B cell (primary cell): ENCODE measurements around the gene DEGS1. TPM values are rescaled to one million over a fixed set of nuclear protein-coding genes. Genes with fewer than 3 reads are reported as not detected.
"Not testable (repeated sequence)": the region's sequence is repeated elsewhere in the genome, so short reads cannot be mapped to it uniquely, and the experiment has no call there.

ENCODE experiments used
- ATAC-seq: fragments of 200-7000 bp; cut with Tn5 transposase; one replicate; pipeline ENCODE4 v1.10.0; 2021; ENCODE audit warnings: low read depth, mild to moderate bottlenecking, moderate number of reproducible peaks, moderate library complexity
- CTCF ChIA-PET: fragments of 350-600 bp; sonication (Branson Sonifier 250); formaldehyde crosslinking; loops from one replicate; lab custom pipeline; 2021; ENCODE audit warnings: antibody characterized with exemption, inconsistent platforms; lab: Charles Lee
- POLR2A ChIA-PET: fragments of 350-600 bp; sonication (Branson Sonifier 250); formaldehyde crosslinking; loops from one replicate; lab custom pipeline; 2021; ENCODE audit warnings: antibody characterized with exemption; lab: Charles Lee
- DNase-seq: peaks from one replicate; pipeline ENCODE4 v3.0.0; 2013
- H2AFZ ChIP-seq: 2 replicates; pipeline ENCODE4 v1.6.1; 2012; ENCODE audit warnings: mild to moderate bottlenecking, low read depth, low read length; ENCODE audit not compliant: insufficient read depth, poor library complexity, severe bottlenecking
- H3K27ac ChIP-seq, 2 donors: 1 replicate in 1 of 2; 2 replicates in 1 of 2; pipeline ENCODE4 v1.5.1; 2012 to 2013; ENCODE audit warnings: low read length in 2 of 2, mild to moderate bottlenecking in 2 of 2, moderate library complexity in 1 of 2
- H3K27me3 ChIP-seq, 4 experiments: fragments of 200-600 bp in 1 of 4; sonication (generic) in 1 of 4; replicated peaks in 1 of 4; 1 replicate in 2 of 4; 2 replicates in 2 of 4; pipeline versions ENCODE4 v1.6.1 to v1.7.0; 2013 to 2016; ENCODE audit warnings: low read length in 3 of 4, mild to moderate bottlenecking in 2 of 4, mixed read lengths in 1 of 4, moderate library complexity in 1 of 4; ENCODE audit not compliant: insufficient read depth in 4 of 4, control insufficient read depth in 3 of 4; ENCODE audit errors: control extremely low read depth in 1 of 4
- H3K36me3 ChIP-seq, 2 experiments: replicated peaks in 1 of 2; 1 replicate in 1 of 2; 2 replicates in 1 of 2; pipeline versions ENCODE4 v1.6.1 to v1.7.1; 2013; ENCODE audit warnings: low read length in 1 of 2; ENCODE audit not compliant: insufficient read depth in 2 of 2, control insufficient read depth in 1 of 2; ENCODE audit errors: control extremely low read depth in 1 of 2, extremely low read depth in 1 of 2
- H3K4me1 ChIP-seq, 2 donors: fragments of 200-600 bp in 1 of 2; sonication (generic) in 1 of 2; 1 replicate in 1 of 2; 2 replicates in 1 of 2; pipeline versions ENCODE4 v1.5.1 to v1.6.1; 2013 to 2017; ENCODE audit warnings: low read length in 2 of 2; ENCODE audit not compliant: control insufficient read depth in 2 of 2, insufficient read depth in 2 of 2
- H3K4me2 ChIP-seq: replicated peaks from 2 replicates; pipeline ENCODE3; 2012; ENCODE audit warnings: mild to moderate bottlenecking, low read depth, low read length; ENCODE audit not compliant: poor library complexity, severe bottlenecking
- H3K4me3 ChIP-seq, 5 experiments: fragments of 200-600 bp in 1 of 5; sonication (generic) in 1 of 5; 1 replicate in 3 of 5; 2 replicates in 2 of 5; pipeline versions ENCODE4 v1.5.1 to v1.7.0; 2011 to 2016; ENCODE audit warnings: low read length in 4 of 5, mild to moderate bottlenecking in 4 of 5, low read depth in 2 of 5, control low read depth in 1 of 5, moderate library complexity in 1 of 5; ENCODE audit not compliant: insufficient read depth in 1 of 5; ENCODE audit errors: control extremely low read depth in 1 of 5, extremely low read depth in 1 of 5
- H3K79me2 ChIP-seq: fragments of 200-600 bp; sonication (generic); one replicate; pipeline ENCODE4 v1.6.0; 2016; ENCODE audit warnings: low read length; ENCODE audit not compliant: control insufficient read depth, insufficient read depth
- H3K9ac ChIP-seq: fragments of 200-600 bp; sonication (generic); 2 replicates; pipeline ENCODE4 v1.6.1; 2017; ENCODE audit warnings: mild to moderate bottlenecking, low read length, moderate library complexity
- H3K9me3 ChIP-seq, 3 donors: one replicate each; pipeline versions ENCODE4 v1.6.1 to v1.7.1; 2013; ENCODE audit warnings: low read length in 2 of 3; ENCODE audit not compliant: control insufficient read depth in 2 of 3, insufficient read depth in 1 of 3; ENCODE audit errors: control extremely low read depth in 1 of 3
- H4K20me1 ChIP-seq: 2 replicates; pipeline ENCODE4 v1.6.0; 2012; ENCODE audit warnings: mild to moderate bottlenecking, low read length; ENCODE audit not compliant: insufficient read depth, control insufficient read depth, poor library complexity, severe bottlenecking
- H3K27ac Mint-ChIP-seq: one replicate; pipeline ENCODE4 v1.8.0; 2021; ENCODE audit warnings: mixed read lengths
- H3K27me3 Mint-ChIP-seq: one replicate; pipeline ENCODE4 v1.8.0; 2021; ENCODE audit warnings: mixed read lengths
- H3K4me1 Mint-ChIP-seq: one replicate; pipeline ENCODE4 v1.8.0; 2021; ENCODE audit warnings: mixed read lengths
- H3K4me3 Mint-ChIP-seq: one replicate; pipeline ENCODE4 v1.8.0; 2021; ENCODE audit warnings: mixed read lengths
- H3K9me3 Mint-ChIP-seq: one replicate; pipeline ENCODE4 v1.8.0; 2022; ENCODE audit warnings: mixed read lengths; ENCODE audit not compliant: insufficient read depth
- CTCF ChIP-seq: fragments of 200-600 bp; IDR thresholded peaks from one replicate; pipeline ENCODE4 v1.8.0; 2022; ENCODE audit warnings: antibody characterized with exemption, mild to moderate bottlenecking
- EZH2 ChIP-seq: IDR thresholded peaks from 2 replicates; pipeline ENCODE4 v1.6.1; 2012; ENCODE audit warnings: borderline replicate concordance, low read depth, mild to moderate bottlenecking, moderate library complexity, low read length; ENCODE audit not compliant: insufficient read depth, poor library complexity, severe bottlenecking
- WGBS: methylation state at CpG from one replicate; pipeline ENCODE4 v1.1.5; 2013; ENCODE audit warnings: missing lambda C conversion rate; ENCODE audit not compliant: insufficient coverage; 5-methylcytosine and 5-hydroxymethylcytosine counted together
- intact Hi-C: fragments of 100-400 bp; cut with micrococcal nuclease; formaldehyde crosslinking; loops from one replicate; pipeline ENCODE4 v1.10.0; 2022
- polyA plus RNA-seq: library from polyadenylated mRNA; depleted of rRNA; stranded (reverse); fragments of >200 nt; gene quantifications from 2 replicates; pipeline ENCODE4 v1.2.3, GENCODE V29; 2012
- total RNA-seq, 2 donors: library from RNA; stranded (reverse); fragments of 120-200 nt in 1 of 2; gene quantifications; 1 replicate in 1 of 2; 2 replicates in 1 of 2; pipeline versions ENCODE4 v1.2.3 to v1.2.4, GENCODE V29; 2013 to 2022

The DEGS1 gene
- total and polyA plus RNA-seq, 2 donors (not counting 1 experiment from before 2014, with no cell fraction given) = 49.0 to 52.1 TPM

DNA sequence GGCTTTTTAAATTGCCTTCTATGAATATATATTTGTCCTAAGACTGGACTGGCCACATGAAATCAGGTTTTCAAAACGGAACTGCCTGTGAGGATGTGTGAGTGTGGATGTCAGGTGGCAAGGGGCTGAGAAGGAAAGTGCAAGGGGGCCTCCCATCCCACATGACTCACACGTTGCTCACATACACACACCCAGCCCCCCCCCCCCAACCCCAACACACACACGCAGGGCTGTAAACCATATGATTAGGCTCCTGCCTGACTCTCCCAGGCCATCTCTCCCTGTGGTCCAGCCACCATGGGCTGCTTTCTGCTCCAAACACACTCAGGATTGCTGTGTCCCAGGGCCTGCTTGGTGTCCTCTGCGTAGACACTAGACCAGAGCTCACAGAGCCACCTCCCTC, 22.4 kb downstream of the DEGS1 start:
- peak overlapping the region; percentile 73 for H3K4me2 ChIP-seq
- H3K27me3 ChIP-seq = no peaks in the 10 kb centered on the region
- POLR2A ChIA-PET = interaction anchor here (2.4 kb wide), 1 partner anchor 22 kb away, joined by 9 read pairs; the partner anchor contains the start of gene DEGS1
- DNase-seq (peak; percentile 48), ATAC-seq (peak; percentile 46)
- H3K4me1 ChIP-seq = peaks cover 38 to 52% of the 10 kb centered on the region in 2 donors
- Mint-ChIP-seq H3K27me3 (no peaks in the 10 kb centered on the region), H3K27ac (peak overlapping the region; percentile 66), H3K4me1 (peaks cover 43% of the 10 kb centered on the region), H3K4me3 (peak overlapping the region; percentile 76), H3K9me3 (no peaks in the 10 kb centered on the region)
- H3K9me3 ChIP-seq = no peaks in the 10 kb centered on the region
- peak overlapping the region; percentile 55 for H2AFZ ChIP-seq
- no peaks in the 10 kb centered on the region for H3K36me3 ChIP-seq
- H4K20me1 ChIP-seq = no peaks in the 10 kb centered on the region
- intact Hi-C loops = loop anchor here (2.0 kb wide), 1 partner anchor 23 kb away; the partner anchor contains the start of gene DEGS1
- WGBS = 10% methylated on average over 1 of the region's 4 CpGs
- CTCF ChIA-PET = interaction anchor here (0.9 to 1.1 kb wide), 2 partner anchors 9 to 23 kb away, joined by 5 to 6 read pairs; partner anchors contain the start of gene DEGS1
- H3K4me3 ChIP-seq = peak overlapping the region in 1 of 5 experiments; percentile 21
- TF ChIP-seq CTCF = no peak
- TF ChIP-seq EZH2 = no peak
- peak overlapping the region; percentile 44 to 71 for H3K27ac ChIP-seq
- H3K9ac ChIP-seq = no peak overlapping the region
- no peaks in the 10 kb centered on the region for H3K79me2 ChIP-seq

- Mint-ChIP-seq H3K4me1 (peaks cover 43% of the 10 kb centered on the region), H3K4me3 (peak overlapping the region; percentile 76), H3K27ac (peak overlapping the region; percentile 66)
- Histone ChIP-seq H3K27ac (peak overlapping the region; percentile 44 to 71), H2AFZ (peak overlapping the region; percentile 55), H3K4me1 (peaks cover 38 to 52% of the 10 kb centered on the region in 2 donors), H3K4me2 (peak overlapping the region; percentile 73)
- POLR2A ChIA-PET = interaction anchor here (2.4 kb wide), 1 partner anchor 23 kb away, joined by 9 read pairs; the partner anchor contains the start of gene DEGS1
- H3K4me3 ChIP-seq, ATAC-seq, H3K9me3 ChIP-seq, H3K9ac ChIP-seq, H3K27me3 ChIP-seq, DNase-seq, H4K20me1 ChIP-seq, H3K36me3 ChIP-seq, H3K79me2 ChIP-seq, H3K9me3 Mint-ChIP-seq, H3K27me3 Mint-ChIP-seq: not testable (repeated sequence)
- CTCF ChIA-PET = interaction anchor here (0.8 to 1.0 kb wide), 3 partner anchors 8 to 547 kb away, joined by 3 to 6 read pairs (median 3); no protein-coding TSS in a partner anchor
- WGBS = 80% methylated on average over 8 of the region's 10 CpGs
- intact Hi-C loops = loop anchor here (2.0 kb wide), 1 partner anchor 23 kb away; the partner anchor contains the start of gene DEGS1
These were observed 23.0 kb downstream of the DEGS1 start for GRCh38 chr1:224205931-224206538.
